ENCODE measurements around the gene NT5C2. TPM values are rescaled to one million over a fixed set of nuclear protein-coding genes. Genes with fewer than 3 reads are reported as not detected.

NT5C2 gene
- total and polyA plus RNA-seq, 2 of the 4 experiments (the other 2 are of a cell fraction) = 60.0 to 65.1 TPM

- Histone ChIP-seq H2AK9ac (replicated peaks; ENCODE audit: low read depth, low read length, poor library complexity) (no peak overlapping the region), H3K4me2 (ENCODE audit: low read depth, low read length) (no peak overlapping the region), H3K9me1 (ENCODE audit: insufficient read depth, low read length) (peaks cover 5% of the 10 kb centered on the region), H2BK15ac (ENCODE audit: low read depth, low read length) (no peak overlapping the region), H3K27ac (ENCODE audit: insufficient read depth, low read length) (no peak overlapping the region), H3K14ac (replicated peaks; ENCODE audit: low read depth, low read length) (no peak overlapping the region), H3K56ac (ENCODE audit: extremely low read depth, insufficient read depth, low read length) (no peak overlapping the region), H2AFZ (replicated peaks; ENCODE audit: low read length, poor library complexity) (no peak overlapping the region), H3K9me3 (ENCODE audit: control insufficient read depth, insufficient read depth, low read length) (no peaks in the 10 kb centered on the region), H3K4me3 (ENCODE audit: insufficient read depth, low read depth, low read length) (no peak overlapping the region), H4K5ac (ENCODE audit: low read depth, low read length) (no peak overlapping the region), H3K9ac (ENCODE audit: low read depth, low read length) (no peak overlapping the region), H3K18ac (ENCODE audit: low read depth, low read length) (no peak overlapping the region), H4K91ac (ENCODE audit: insufficient read depth, low read depth, low read length) (no peak overlapping the region), H3K79me1 (ENCODE audit: low read depth in 1 of 2, low read length in 2 of 2) (peaks cover 5 to 24% of the 10 kb centered on the region in 2 experiments; a peak in 3 of 4 replicates), H4K8ac (ENCODE audit: low read depth in 2 of 2, low read length in 2 of 2) (no peak overlapping the region), H2BK120ac (ENCODE audit: low read depth, low read length) (no peak overlapping the region), H2BK5ac (ENCODE audit: low read depth, low read length, poor library complexity, severe bottlenecking) (no peak overlapping the region), H2BK20ac (ENCODE audit: low read depth, low read length) (no peak overlapping the region), H3K4me1 (ENCODE audit: control insufficient read depth, insufficient read depth, low read length) (no peaks in the 10 kb centered on the region), H3K27me3 (ENCODE audit: control insufficient read depth, insufficient read depth, low read length) (no peaks in the 10 kb centered on the region), H3K4ac (ENCODE audit: low read depth, low read length) (no peak overlapping the region), H4K20me1 (ENCODE audit: insufficient read depth, low read length) (peaks cover 9% of the 10 kb centered on the region; the same call in 1 of the 2 replicates), H2AK5ac (ENCODE audit: low read depth, low read length) (no peak overlapping the region), H3K23ac (ENCODE audit: low read depth, low read length) (no peak overlapping the region), H3K36me3 (ENCODE audit: control insufficient read depth, insufficient read depth, low read length) (peaks cover 55% of the 10 kb centered on the region)
- TF ChIP-seq CTCF (conservative IDR thresholded peaks at IDR 0.05; ENCODE audit: low read depth, low read length) (no peak), MAFK (IDR thresholded peaks at IDR 0.05; ENCODE audit: low read depth, low read length) (no peak), BHLHE40 (IDR thresholded peaks at IDR 0.05; ENCODE audit: low read depth, low read length) (no peak), RCOR1 (IDR thresholded peaks at IDR 0.05; ENCODE audit: insufficient replicate concordance, low read length) (no peak), RFX5 (IDR thresholded peaks at IDR 0.05; ENCODE audit: low read depth, low read length) (no peak), RAD21 (IDR thresholded peaks at IDR 0.05; ENCODE audit: low read length) (no peak)
- ChIA-PET CTCF (no interaction called here), POLR2A (ENCODE audit: unreplicated experiment) (no interaction called here)
- BruUV-seq (replicated peaks) = no TSS peak
- DNase-seq (no peak), ATAC-seq (ENCODE audit: low read depth) (no peak)
- in situ Hi-C loops (cut with MboI; ENCODE audit: low sequenced_read_pairs) = no loop called here
- intact Hi-C loops (cut with micrococcal nuclease) = no loop called here
- dilution Hi-C loops (cut with HindIII; ENCODE audit: low sequenced_read_pairs, unreplicated experiment) = no loop called here
Measured at GRCh38 chr10:103095005-103095404, 98.1 kb downstream of the NT5C2 start.

Data from IMR-90 (cell line).